HG03558 (cell line): ENCODE data around the gene CMSS1.

Experiments used
- ATAC-seq: cut with Tn5 transposase; IDR thresholded peaks from one replicate; pipeline ENCODE4 v1.9.1; 2021; ENCODE audit warnings: moderate number of reproducible peaks; ENCODE audit not compliant: unreplicated experiment; ENCODE audit errors: extremely low read depth

The CMSS1 gene

DNA sequence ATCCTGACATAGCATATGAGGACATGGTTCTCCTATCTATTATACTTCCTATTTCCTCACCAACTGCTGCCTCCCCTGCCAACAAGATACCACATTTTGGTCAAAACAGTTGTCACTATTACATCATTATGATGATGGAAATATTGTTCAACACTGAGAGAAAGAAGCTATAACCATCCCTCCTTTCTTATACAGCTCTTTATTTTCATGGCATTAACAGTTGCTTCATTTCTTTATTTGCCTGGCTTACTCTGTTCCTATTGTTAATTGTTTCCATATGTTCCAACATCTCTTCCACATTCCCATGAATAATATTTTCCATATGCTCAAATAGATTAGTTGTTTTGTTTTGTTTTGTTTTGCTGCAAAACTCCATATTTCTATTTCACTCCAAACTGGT is 337.5 kb downstream of the CMSS1 start:
- no peak for ATAC-seq

GRCh38 chr3:100155590-100155989 is 337.9 kb downstream of the CMSS1 start:
- no peak for ATAC-seq

DNA sequence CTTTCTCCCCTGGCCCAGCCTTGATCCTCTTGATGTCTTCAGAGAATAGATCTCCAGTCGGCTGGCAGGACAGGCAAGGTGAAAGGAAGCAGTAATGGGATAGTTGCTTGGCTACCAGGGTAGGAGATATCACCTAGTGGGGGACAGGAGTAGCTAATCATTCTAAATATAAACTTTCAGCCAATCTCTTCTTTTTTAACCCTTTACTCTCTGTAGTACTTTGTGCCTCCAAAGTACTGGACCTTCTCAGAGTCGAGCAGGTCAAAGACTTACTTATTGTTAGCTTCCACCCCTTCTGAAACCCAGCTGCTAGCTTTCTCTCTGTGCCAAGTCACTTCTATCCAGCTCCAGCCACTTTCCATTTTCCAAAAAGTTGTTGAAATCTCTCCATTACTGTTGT is 340.0 kb downstream of the CMSS1 start:
- ATAC-seq = no peak

DNA sequence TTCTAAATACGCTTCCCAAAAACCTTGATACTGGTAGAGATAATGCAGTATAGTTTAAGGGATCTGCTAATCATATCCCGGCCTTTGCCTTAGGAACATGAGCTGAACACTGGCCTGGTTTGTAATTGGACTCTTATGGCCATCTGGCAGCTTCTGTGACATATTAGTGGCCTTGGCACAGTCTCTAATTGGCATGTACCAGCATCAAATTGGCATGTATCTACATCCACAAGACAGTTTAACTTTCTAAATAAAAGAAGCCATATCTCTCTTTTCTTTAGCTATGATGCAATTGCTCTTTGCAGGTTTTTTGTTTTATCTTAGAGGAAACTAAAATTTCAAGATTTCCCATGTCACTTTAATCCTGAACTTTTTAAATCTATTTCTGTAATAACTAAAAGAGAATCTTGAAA is 341.3 kb downstream of the CMSS1 start:
- no peak for ATAC-seq

GRCh38 chr3:100159331-100160153 is 341.9 kb downstream of the CMSS1 start:
- no peak for ATAC-seq

GRCh38 chr3:100160521-100160920 is 342.9 kb downstream of the CMSS1 start:
- ATAC-seq = no peak

GRCh38 chr3:100163787-100164186 is 346.1 kb downstream of the CMSS1 start:
- no peak for ATAC-seq

DNA sequence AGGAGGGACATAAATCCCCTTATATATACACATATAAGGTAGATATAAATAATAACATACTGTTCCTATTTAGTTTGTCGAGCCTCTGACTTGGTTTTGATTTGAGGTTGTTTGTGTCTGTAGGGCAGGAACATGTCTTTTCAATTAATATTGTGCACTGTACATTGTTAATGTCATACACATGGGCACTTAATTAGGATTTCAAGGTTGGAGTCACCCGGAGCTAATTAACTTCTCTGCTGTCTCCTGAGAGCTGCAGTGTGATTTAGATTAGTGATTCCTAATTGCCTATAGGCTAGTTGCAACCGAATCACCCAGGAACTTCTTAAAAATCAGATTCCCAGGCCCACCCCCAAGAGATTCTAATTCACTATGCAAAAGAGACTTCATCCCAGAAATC is 347.1 kb downstream of the CMSS1 start:
- ATAC-seq = no peak

GRCh38 chr3:100165926-100166550 is 348.4 kb downstream of the CMSS1 start:
- no peak for ATAC-seq

- ATAC-seq = no peak
These were observed 351.7 kb downstream of the CMSS1 start for GRCh38 chr3:100169201-100169920.

- ATAC-seq = no peak
These were observed 352.8 kb downstream of the CMSS1 start for GRCh38 chr3:100170486-100170885.

DNA sequence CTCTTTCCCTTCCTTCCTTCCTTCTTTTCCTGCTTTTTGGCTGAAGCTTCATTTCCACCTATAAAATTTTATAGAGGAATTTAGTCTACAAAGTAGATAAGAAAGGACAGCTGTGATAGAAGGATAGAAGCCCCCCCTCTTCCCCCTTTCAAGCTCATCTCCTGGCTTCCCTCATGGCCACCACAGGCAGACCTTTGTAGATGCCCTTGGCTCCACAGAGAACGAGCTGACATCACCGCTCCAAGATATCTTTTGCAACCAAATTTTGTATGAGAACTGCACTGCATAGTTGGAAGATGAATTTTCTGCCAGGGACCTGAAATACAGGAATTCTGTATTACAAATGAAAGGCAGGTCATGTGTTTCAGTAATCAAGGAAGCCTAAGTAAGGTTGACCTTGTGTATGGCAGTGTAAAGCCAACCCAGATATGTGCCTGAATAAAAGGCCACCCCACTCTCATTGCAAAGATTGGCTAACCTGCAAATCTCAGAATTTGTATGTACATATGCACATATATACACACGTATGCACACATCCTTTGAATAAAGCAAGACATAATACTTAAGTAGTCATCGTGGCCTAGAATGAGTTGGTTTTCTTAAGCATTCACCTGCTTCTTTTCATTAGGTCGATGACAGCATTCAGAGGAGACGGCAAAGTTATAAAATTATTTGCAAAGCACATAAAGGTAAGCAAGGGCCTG is 353.7 kb downstream of the CMSS1 start:
- no peak for ATAC-seq

GRCh38 chr3:100173961-100174360 is 356.3 kb downstream of the CMSS1 start:
- no peak for ATAC-seq

GRCh38 chr3:100175637-100176280 is 358.1 kb downstream of the CMSS1 start:
- no peak for ATAC-seq

- ATAC-seq = no peak
These were observed 362.2 kb downstream of the CMSS1 start for GRCh38 chr3:100179692-100180349.

- ATAC-seq = no peak
These were observed 366.0 kb downstream of the CMSS1 start for GRCh38 chr3:100183608-100184125.

DNA sequence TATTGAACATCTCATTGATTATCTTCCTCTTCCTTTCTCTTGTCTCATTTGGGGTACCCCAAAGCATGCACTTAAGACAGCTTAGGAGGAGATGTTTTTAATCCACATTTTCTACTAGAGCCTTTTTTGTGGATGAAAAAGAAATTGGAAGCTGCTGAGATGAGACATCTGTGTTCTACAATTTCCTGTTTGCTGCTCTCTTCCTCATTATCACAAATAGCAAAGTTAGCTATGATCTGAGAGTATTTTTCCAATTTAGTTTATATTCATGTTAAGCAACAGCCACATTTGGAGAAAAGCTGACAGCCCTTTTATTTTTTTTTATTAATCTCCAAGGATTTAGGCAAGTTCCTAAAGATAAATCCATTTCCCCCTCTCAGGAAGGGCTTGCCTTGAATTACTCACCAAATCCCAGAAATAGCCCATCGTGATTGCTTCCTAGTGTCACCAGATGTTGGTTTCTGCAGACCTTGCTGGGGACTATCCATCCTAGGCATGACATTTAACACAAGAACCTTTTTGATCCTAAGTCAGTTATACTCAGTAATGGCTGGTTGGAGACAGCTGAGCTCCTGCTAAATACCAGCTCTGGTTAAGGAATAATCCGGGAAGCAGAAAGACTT is 367.4 kb downstream of the CMSS1 start:
- ATAC-seq = no peak

- no peak for ATAC-seq
These were observed 368.2 kb downstream of the CMSS1 start for GRCh38 chr3:100185847-100186246.

DNA sequence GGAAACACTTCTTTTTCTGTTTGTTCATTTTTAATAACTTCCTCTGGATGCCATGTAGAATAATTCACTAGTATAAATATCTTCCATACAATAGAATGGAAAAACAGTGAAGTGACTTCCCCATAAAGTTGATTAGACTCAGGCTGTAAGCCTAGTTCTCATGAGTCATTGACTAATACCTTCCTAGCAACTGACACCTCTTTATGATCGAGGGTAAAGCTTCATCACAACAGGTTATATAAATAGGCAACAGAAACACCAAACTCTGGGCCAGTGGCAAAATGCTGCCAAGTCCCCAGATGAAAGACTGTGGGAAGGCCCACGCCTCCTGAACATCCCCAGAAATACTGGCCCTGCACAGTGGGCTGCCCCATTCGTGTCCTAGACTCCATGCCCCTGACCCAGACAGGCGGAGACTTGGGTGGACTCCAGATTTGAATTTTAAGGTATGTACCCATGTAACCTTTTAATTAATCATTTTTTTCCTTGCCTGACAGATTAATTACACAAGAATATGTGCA is 371.8 kb downstream of the CMSS1 start:
- no peak for ATAC-seq
